ENCODE results near the gene HES5.

Gene HES5

DNA sequence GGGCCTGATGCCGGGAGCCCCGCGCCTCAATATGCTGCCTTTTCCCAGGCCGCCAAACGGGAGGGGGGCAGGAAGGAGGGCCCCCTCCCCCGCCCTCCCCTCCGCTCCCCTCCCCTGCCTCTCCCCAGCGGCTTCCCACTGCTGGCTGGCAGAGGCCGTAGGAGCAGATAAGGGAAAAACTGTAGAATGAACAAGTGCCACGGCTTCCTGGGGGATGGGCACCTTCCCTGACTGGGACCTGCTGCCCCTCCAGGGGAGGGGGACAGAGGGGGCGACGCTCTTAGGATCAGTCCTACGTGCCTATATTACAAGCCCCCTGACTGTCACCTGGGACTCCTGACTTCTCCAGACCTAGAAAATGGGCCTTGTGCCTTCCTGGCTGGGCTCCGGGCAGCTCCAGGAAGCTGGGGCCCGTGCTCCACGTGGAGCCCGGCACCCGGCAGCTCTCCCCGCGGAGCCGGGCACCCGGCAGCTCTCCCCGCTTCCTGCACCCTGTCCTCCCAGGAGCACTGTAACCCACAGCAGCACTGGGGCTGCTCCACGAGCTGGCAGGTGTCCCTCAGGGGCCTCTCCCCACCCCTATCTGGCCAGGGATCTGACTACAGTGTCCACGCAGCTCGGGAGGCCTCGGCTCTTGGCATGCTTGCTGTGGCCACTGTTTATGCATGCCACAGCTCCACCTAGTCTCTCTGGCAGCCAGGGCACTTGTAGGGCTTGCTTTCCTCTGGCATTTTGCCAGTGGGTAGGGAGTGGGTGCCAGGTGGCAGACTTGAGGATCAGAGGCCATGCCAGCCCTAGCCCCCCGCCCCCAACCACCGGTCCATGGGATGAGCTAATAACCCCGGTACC is 674 bp upstream of the HES5 start:
- DNase-seq: no peak

DNA sequence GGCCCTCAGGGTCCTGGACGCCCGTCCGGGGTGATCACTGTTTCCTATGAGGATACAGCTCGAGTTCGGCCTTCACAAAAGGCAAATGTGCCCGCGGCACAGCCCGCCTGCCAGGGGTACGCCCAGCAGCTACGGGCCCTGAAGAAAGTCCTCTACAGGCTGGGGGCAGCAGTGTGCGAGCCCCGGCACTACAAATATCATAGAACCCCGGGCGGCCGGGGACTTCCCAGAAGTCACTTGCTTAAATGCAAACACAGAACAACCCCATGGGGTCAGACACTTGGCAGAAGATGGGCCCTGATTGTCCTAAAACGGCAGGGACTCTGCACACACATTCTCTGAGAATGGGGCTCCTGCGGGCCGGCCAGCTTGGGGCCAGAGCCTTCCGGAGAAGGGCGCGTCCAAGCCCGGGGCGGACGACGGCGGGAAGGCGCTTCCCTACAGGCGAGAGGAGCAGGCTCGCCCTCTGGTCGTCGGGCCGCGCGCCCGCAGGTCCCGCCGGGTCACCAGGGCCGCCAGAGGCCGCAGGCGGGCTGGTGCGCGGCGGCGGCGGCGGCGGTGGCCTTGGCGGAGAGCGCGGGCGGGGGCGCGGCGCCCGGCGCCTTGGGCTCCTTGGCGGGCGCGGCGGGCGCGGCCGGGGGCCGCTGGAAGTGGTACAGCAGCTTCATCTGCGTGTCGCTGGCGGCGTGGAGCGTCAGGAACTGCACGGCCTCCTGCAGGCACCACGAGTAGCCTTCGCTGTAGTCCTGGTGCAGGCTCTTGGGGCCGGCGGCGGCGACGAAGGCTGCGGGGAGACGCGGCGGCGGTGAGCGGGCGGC is 888 bp downstream of the HES5 start:
- DNase-seq: no peak

DNA sequence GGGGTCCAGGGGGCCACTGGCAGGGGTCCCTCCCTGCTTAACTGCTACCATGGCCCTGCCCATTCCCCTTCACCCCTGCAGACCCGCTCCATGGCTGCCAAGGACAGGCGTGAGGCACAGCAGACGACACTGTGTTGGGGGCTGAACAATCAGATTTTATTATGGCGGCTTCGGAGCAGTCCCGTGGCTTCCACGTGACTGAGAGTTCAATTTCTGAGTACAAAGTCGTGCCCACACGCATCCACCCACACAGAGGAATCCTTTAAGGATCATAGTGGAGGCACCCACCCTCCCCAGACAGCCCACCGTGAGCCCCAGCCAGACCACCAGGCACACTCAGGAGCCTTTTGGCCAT is 1.5 kb downstream of the HES5 start:
- DNase-seq: no peak

DNA sequence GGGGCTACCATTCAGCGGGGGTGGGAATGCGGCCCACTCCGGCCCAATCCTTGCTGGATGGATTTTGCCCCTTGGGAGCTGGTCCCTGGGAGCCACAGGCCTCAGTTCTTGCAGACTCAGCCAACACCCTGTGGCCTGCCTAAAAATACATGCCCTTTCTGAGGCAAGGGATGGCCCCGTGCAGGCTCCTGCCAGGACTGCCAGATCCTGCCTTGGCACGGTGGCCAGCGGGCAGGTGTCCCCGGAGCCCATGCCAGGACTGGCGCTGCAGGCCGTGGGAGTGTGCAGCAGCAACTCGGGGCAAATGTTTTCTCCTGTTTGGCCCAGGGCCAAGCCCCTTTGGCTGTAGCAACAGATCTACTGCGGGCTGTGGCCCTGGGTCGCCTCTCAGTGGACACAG is 2.0 kb downstream of the HES5 start:
- no peak for DNase-seq

DNA sequence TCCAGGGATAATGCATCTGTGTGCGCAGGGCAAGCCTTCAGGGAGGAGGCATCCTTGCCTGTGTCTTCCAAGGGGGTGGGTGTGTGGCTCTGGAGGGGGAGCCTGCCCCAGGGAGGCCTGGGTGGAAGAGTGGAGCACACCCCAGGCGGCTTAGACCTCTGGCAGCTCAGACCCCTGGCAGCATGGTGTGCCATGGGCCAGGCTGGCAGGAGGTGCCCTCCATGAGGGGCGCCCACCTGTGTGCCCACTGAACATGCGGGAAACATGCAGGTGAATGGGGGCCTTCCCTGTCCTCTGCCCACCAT is 2.6 kb downstream of the HES5 start:
- DNase-seq: no peak

DNA sequence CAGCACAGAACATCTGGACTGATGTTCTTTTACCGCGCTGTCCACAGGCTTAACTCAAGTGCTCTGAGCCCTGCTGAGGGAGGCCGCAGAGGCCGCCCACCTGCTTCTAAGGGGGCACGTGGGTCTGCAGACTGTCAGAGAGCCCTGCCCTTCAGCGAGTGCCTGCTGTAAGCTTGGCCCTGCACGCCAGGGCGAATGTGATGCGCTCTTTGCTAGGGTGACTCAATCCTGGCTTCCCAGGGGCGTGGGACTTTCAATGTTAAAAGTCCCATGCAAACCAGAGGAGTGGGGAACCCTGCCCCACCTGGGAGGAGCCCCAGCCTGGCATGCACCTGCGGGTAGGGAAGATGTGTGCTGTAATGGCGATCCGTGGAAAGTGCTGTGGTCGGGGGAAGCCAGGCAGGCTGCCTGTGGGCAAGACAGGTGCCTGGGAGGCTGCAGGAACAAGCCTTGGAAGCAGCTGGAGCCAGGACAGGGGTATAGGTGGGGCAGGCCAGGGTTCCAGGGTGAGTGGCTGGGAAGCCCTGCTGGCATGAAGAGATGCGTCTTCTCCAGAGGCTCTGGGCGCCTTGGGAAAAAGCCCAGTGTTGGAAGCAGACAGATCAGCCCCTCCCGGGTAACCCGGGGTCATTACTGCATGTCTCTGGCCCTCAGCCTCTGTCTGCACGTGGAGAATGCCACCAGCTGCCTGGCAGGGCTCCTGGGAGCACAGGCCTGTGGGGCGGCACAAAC is 3.1 kb downstream of the HES5 start:
- no peak for DNase-seq

DNA sequence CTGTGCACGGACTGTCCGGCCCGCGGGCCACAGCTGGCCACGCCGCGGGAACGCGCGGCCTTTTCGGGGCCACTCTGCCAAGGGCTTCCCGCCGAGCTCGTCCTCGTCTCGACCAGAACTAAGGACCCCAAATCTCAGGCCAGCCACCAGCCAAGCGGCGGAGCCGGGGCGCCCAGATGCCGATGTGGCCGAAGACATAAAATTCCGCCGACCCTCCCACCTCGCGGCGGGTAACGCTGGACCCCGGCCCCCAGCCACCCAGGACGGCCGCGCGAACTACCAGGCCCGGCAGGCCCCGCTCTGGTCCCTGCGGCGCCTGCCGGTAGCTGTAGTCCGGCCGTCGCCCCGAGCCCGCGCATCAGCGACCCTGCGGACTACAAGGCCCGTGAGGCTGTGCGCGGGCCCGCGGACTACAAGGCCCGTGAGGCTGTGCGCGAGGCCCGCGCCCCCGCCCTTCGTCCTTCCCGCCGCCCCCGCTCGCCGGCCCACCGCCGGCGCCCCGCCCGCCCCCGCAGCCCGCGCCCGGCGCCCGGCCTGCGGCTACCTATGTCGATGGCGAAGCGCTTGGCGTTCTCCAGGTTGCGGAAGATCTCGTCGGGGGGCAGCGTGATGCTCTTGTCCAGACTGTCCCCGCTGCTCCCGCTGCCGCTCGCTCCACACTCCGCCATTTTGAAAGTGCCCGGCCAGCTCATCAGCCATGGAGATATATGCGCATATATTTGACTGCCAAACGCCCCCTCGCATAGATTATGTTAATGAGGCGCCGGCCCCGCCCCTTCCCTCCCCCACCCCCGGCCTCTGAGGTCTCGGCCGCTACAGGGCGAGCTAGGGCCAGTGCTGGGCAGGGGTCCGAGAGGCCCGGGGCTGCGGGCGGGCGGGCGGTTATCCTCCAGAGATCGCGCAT is 3.9 kb downstream of the HES5 start, which contains the start of gene PANK4:
Gene PANK4, minus strand, starts transcription at position 677 of the 904 bp plus-strand sequence. Its CDS starts 9 bp downstream, at position 668.
- DNase-seq: peak; percentile 86 to 87

DNA sequence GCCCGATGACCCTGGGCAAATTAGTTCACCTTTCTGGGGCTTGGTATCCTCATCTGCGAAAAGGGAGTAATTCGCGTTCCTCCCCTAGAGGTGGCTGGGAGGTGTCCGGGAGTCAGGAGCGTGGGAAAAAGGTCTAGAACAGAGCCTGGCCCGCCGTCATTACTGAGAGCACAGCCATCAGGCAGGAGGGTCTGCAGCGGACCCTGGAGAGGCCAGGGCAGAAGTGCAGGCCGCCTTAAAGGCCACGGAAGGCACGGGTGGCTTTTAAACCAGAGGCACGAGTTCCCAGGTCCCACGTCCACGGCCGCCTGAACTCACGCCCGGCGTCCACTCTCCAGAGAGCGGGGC is 4.5 kb downstream of the HES5 start:
- no peak for DNase-seq

DNA sequence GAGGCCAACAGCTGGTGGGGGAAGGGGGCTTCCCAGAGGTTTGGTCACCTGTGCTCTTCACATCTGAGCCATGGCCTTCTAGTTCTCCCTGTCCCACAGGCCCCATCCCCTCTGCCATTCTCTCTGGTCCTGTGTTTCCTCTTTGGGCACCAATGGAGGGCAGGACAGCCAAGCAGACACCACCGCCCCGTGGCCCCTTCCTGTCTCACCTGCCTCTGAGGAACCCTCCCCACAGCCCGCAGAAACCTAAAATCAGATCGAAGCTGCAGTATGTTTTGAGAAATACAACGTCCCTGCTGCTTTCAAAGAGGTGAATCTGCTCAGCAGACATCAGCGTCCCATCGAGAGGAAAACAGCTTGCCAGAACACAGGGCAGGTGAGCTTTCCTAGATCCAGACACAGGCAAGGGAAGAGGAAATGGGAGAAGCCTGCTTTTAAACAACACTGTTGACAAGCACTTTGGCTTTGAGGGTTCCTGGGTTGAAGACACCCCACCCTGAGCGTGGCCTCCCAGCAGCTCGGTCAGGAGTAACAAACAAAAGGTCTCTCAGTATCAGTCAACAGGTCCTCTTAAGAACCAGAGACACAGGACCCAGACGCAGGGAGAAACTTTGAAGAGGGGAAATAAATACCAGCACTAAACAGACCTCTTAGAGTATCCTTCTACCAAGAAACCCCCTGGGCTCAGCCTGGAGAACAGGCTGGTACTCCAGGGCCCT is 6.0 kb downstream of the HES5 start:
- DNase-seq: no peak

DNA sequence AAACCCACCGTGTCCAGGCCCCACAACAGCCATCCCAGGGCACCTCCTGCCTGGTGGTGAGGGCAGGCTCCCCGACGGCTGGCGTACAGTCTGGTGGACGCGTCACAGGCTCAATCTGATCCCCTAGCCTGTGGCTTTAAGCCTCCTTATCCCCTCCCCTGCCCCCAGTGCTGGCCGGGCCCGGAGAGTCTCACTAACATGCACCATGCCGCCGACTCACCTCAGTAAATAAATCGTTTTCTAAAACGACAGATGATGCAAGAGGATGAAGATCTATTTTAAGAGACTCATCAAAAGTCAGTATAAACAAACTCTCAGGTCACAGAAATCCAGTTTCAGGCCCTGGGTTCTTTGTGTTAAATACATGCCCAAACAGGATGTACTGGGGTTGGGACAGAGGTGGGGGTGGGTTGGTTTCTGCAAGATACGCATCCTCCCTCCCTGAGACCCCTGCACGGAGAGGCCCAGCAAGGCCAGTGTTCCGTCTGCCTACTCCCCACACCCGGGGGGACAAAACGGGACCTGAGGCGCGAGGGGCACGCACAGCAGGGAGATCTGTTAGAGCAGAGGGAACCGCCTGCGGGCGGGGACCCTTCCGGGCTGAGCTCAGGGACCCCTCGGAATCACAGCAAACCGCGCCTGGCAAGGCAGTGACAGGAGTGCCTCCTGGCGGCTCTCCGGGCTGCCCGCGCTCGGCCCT is 6.7 kb downstream of the HES5 start:
- DNase-seq: no peak

DNA sequence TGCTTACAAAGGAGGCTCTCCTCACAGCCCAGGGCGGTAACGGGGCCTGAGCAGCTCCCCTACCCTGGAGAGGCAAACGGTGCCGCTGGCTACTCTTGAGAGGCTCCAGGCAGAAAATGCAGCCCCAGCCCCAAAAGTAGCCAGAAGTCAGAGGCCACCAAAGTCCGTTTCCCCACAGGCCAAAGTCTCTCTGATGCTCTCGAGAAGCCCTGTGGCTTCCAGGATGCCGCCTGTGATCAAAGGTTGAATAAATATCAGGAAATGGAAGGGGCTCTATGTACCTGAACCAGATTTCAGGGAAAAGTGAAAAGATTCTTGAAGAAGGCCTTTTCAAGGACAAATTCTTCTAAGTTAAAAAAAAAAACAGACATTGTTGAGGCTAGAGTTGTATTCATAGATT is 7.8 kb downstream of the HES5 start:
- no peak for DNase-seq

DNA sequence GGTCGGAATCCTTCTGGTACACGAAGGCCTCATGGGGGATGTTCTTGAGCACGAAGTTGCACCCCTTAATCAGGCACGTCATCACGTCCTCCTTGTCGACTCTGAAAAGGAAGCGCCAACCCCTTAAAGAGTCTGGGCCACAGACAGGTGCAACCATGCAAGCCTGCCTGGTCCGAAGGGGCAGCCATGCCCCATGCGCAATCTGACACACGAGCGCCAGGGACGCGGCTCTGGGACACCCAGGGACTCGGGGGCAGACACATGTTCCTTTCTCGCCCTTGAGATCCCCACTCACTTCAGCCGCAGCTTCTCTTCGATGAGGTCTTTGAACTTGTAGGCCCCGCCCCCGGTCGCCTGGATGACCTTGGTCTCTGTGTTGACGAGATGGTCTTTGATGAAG is 9.3 kb downstream of the HES5 start:
- no peak for DNase-seq

DNA sequence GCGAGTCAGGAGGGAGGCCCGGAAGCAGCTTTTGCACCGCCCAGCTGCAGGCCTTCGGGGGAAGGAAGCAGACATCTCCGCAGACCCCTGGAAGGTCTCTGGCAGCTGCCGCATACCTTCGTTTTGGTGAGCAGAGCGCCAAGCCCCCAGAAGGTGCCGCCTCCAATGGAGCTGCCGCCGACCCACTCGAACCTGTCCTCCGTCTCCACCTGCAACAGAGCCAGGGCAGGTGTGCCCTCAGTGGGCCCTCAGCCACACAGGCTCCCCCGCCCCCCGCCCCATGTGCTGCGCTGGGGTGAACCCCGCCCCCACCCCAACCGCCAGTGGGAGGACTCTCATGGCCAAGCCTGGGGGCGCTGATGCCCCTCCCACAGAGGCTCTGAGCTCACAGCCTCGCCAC is 9.9 kb downstream of the HES5 start:
- no peak for DNase-seq

DNA sequence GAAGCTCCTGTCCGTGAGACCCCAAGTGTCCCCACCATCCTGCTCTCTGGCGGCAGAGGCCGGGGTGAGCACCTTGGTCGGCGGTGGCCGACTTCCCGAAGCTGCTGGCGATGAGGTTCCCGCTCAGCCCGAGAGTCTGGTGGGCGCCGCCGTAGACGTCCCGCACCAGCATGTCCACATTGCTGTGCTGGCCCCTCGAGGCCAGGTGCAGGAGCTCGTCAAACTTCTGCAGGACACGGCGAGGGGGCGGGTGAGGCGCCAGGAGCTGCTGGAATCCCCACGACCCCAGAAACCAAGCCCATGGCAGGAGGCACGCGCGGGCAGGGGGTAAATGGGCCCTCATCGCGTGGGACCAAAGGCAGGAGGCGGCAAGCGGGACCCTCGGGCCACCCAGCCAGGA is 10.3 kb downstream of the HES5 start:
- DNase-seq: no peak

DNA sequence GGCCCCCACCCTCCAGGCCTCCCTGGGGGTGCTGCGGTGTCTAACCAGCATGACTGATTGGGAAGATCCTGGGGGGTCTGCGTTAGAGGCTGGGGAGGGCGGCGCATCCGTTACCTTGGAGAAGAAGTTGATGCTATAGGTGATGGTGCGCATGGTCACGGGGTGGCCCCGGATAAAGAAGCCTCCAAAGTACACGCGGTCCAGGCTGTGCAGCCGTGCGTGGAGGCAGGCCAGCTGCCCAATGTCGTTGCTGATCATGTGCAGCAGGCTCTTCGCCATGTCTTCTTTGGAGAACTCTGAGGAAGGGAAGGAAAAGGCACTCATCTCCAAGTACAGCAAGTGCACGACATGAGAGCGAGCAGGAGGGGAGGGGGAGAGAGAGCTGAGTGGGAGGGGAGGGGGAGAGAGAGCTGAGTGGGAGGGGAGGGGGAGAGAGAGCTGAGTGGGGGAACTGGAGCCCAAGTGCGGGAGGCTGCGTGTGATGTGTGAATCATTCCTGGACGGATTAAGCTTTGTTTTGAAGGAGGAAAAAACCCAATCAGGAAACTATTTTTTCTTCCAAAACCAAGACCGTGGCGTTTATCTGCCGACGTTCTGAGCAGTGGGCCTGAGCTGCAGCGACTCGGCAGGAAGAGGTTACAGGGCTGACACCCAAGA is 10.9 kb downstream of the HES5 start:
- DNase-seq: no peak

DNA sequence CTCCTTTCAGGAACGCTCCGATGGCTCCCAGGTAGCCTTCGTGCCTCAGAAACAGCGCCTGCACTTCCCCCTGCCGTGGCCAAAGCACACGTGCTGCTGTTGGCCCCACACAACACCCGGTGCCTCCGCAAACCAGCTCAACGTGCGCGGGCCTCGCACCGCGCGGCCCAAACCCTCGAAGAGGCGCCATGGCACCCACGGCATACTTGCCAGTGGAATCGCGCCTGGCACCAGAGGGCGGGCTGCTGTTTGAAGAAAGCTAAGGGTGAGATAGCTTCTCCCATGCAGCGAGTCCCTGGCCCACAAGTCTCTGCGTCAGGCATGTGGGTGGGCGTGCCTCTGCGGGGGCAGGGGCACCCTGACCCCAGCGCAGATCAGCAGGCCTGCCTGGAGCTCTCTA is 11.5 kb downstream of the HES5 start:
- DNase-seq: no peak

DNA sequence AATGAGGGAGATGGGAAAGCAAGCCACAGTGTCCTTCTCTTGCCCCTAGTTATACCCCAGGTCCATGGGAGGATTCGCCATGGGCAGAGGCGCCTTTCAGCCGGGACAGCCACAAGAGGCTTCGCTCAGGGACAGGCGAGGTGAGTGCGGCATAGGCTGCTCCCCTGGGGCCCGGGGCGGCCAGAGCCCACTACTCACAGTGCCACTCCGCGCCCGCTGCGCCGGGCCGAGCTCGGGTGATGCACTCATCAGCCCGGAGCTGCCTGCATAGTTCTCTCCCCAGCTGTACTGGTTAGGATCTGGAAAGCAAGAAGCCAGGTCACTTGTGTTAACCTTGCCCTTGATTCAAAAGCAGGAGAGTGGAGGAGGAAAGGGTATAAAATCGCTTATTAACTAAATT is 12.1 kb downstream of the HES5 start:
- no peak for DNase-seq

DNA sequence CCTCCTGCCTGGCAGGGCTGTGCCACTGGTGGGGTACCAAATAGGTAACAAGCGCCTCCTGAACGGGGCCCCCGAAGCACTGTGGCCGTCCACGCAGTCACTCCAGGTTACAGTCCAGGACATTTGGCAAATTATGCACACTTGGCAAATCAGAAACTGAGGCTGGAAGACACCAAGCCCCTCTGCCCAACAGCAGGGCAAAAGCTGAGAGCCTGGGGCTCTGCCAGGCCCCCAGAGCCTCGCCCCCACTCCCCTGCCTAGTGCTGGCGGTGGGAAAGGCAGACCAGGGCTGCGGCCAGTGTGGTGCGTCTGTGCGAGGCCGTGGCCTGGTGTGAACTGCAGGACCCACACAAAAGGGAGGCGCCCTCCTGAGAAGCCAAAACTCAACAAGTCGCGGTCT is 13.1 kb downstream of the HES5 start:
- DNase-seq: no peak

DNA sequence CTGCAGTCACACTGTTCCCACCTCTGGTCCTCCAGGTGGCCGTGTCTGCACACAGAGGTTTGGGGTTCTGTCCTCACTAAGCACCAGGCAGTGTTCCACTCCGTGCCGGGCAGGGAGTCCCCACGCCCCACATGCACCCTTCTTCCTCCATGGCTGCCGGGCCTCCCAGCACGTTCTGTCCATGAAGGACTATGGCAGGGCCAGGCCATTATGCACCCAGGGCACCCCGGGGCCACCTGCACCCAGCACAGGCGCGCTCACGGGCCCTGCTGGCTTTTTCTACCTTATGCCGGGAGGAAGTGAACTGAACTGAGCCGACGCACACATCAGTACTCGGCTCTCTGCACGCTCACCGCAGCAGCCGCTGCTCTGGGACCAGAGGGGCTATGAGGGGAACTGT is 13.9 kb downstream of the HES5 start:
- no peak for DNase-seq

DNA sequence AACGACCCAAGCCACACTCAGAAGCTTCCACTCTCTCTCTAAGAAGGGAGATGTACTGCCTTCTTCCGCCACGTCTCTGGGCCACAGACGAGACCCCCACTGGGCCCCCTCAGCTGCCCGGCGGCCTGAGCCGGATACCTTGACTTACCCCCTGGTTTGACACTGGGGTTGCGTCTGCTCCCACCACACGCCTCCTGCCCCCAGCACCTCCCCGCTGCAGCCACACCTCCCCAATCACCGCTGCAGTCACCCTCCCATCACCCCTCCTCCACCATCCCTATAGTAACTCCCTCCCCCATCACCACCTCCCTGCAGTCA is 14.3 kb downstream of the HES5 start:
- DNase-seq: no peak
